Measurements from ENCODE around the gene BET1L.
"Not testable (repeated sequence)": the region's sequence is repeated elsewhere in the genome, so short reads cannot be mapped to it uniquely, and the experiment has no call there.

Gene BET1L

DNA sequence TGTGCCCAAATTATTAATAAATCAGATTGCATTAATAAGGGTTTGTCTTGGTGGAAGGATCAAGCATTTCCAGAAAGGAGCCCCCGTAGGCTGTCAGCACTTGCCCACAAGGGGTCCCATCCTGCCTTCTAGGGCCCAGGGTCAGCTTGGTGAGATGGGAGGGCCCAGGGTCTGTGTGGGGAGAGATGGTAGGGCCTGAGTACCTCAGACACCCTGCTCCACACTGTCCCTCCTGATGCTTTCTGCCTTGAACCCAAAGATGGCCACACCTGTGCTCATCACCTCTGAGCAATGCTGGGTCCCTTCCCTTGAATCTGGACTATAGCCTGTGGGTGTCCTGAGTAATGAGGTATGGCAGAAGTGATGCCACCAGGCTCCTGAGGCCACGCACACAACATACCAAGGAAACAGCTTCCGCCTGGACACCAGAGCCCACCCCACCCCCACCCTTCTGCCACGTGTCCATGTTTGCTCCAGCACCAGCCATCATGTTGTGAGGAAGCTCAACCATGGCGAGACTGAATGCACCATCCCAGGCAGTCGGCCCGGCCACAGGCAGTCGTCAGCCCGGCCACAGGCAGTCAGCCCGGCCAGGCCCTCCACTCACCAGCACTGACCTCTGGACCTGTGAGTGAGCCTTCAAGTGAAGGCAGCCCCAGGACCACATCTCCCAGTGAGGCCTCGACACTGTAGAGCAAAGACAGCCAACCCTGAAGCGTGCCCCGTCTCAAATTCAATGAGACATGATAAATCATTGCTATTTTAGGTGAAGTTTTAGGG, 6.8 kb downstream of the BET1L start:
- DNase-seq (ENCODE audit: low spot score), result no peak
- TF ChIP-seq, protein P1, sequence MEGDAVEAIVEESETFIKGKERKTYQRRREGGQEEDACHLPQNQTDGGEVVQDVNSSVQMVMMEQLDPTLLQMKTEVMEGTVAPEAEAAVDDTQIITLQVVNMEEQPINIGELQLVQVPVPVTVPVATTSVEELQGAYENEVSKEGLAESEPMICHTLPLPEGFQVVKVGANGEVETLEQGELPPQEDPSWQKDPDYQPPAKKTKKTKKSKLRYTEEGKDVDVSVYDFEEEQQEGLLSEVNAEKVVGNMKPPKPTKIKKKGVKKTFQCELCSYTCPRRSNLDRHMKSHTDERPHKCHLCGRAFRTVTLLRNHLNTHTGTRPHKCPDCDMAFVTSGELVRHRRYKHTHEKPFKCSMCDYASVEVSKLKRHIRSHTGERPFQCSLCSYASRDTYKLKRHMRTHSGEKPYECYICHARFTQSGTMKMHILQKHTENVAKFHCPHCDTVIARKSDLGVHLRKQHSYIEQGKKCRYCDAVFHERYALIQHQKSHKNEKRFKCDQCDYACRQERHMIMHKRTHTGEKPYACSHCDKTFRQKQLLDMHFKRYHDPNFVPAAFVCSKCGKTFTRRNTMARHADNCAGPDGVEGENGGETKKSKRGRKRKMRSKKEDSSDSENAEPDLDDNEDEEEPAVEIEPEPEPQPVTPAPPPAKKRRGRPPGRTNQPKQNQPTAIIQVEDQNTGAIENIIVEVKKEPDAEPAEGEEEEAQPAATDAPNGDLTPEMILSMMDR (IDR thresholded peaks at IDR 0.05; ENCODE audit: extremely low read depth, missing control alignments), result no peak

DNA sequence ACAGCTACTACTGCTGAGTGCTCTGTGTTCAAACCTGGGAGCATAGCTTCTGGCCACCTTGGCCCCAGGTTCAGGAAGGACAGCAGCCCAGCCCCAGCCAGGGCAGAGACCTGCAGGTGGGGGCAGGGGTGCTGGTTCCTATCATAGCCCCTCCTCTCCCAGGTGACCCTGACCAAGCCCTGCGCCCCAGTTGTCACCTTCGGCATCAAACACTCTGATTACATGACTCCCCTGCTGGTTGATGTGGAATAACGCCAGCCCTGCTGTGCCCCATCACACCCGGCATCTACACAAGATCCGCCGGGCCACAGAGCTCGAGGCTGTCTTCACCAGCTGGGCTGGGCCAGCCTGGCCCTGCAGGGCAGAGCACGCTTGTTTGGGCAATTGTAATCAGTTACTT, 7.4 kb downstream of the BET1L start:
- DNase-seq (ENCODE audit: low spot score), result no peak
- TF ChIP-seq, protein P1 (IDR thresholded peaks at IDR 0.05; ENCODE audit: extremely low read depth, missing control alignments), result no peak

DNA sequence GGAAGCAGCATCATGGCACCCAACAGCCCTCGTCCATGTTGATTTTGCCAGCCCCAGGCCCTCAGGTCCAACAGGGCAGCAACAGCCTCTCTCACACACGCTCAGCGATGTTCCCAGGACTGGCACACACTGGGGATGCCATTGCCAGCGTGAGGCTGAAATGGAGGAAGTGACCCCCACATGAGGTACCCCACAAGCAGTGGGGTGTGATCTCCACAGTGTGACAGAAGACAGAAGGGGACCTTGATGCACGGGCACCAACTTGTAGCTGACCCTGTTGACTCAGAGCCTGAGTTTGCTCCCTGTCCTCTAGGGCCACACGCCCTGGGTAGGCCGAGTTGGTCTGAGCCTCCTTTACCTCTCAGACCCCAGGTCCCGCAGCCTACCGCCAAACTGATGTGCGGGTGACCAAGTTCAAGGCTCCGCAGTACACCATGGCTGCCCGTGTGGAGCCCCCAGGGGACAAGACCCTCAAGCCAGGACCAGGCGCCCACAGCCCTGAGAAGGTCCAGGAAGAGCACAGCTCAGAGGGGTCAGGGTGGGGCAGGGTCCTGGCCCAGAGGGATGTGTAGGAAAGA, 8.1 kb downstream of the BET1L start:
- no peak for DNase-seq (ENCODE audit: low spot score)
- TF ChIP-seq, protein P1 (IDR thresholded peaks at IDR 0.05; ENCODE audit: extremely low read depth, missing control alignments), result no peak

DNA sequence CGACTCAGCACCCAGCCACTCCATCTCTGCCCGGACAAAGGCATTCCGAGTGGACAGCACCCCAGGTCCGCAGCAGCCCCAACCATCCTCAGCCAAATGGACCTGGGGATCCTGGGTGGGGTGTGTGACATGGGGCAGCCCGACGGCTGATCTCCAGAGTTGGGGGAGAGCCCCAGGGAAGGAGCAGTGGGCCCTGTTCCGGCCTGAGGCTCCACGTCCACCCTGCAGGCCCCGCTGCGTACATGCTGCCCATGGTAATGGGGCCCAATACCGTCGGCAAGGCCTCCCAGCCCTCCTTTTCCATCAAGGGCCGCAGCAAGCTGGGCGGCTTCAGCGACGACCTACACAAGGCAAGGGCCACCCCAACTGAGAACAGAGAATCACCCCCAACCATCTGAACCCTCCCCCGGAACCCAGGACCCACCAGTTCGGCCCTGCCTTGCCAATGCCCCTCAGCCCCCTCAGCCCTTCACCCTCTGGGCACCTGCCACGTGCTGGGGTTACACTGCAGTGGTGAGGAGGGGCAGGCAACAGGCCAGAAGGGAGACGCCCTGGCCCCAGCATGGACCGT, 8.9 kb downstream of the BET1L start:
- TF ChIP-seq, protein P1 (IDR thresholded peaks at IDR 0.05; ENCODE audit: extremely low read depth, missing control alignments), result no peak
- DNase-seq (ENCODE audit: low spot score), result no peak

DNA sequence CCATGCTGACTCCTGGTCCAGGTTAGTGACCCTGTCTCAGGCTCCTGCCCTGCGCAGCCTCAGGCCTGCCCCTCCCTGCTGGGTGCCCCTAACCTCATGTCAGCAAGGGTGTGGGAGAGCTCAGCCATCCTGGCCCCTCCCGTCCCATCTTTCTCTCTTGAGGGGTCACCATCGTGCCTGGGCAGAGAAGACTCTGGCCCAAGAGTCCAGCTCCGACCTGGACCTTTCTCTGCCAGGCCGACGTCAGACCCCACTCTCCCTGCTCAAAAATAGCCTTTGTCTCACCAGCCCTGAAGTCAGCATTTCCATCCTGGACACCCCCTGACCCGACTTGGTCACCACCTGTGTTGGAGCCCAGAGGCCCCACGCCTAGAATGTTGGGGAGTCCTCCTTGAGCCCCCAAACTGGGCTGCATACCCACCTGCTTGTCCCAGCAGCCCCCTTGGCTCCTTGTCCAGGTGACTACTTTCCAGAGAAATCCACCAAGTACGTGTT, 9.4 kb downstream of the BET1L start:
- TF ChIP-seq, protein P1 (IDR thresholded peaks at IDR 0.05; ENCODE audit: extremely low read depth, missing control alignments), result no peak
- no peak for DNase-seq (ENCODE audit: low spot score)

DNA sequence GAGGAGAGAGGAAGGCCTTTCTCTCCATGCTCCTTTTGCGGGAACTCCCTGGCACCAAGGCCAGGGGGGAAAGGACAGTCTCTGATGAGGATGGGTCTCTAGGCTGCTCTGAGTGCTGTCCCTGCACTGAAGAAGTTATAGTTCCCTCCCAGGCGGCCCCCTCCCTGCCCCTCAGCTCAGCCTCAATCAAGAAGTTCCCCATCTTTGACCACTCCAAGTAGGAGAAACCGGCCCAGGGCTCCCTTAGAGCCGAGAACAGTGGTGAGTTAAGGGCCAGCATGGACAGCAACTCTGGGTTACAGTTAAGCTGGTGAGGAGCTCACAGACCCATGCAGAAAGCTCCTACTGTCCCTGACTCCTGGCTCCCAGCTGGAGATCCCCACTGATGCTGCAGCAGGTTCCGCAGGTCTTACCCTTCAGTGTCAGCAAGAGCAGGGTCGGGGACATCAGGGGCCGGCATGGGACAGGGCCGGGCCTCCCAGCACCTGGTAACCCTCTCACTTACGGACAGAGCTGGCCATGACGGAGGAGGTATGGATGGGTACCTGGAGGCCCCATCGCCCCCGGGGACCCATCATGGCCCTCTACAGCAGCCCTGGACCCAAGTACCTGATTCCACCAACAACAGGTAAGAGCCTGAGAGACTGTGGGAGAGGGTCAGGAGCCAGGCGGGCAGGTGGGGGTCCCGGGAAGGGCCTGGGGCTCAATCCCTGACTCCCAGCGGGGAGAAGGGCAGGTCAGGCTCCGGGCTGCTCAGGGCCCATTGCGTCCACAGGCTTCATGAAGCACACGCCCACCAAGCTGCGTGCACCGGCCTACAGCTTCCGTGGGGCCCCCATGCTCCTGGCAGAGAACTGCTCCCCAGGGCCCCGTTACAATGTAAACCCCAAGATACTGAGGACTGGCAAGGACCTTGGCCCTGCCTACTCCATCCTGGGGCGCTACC, 10.1 kb downstream of the BET1L start:
- TF ChIP-seq, protein P1 (IDR thresholded peaks at IDR 0.05; ENCODE audit: extremely low read depth, missing control alignments), result no peak
- DNase-seq (ENCODE audit: low spot score), result no peak

DNA sequence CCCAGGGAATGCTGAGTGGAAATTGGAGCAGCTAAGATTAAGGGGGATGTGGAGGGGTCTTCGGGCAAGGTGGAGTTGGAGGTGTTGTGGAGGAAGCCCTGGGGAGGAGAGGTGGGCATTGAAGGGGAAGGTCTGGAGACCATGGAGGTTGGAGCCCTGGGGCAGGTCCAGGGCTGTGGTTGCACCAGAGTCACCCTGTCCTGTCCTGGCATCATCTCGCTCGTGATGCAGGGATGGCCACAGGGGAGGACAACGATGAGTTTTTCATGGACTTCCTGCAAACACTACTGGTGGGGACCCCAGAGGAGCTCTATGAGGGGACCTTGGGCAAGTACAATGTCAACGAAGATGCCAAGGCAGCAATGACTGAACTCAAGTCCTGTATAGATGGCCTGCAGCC, 13.7 kb downstream of the BET1L start:
- not testable (repeated sequence) for DNase-seq (ENCODE audit: low spot score)

DNA sequence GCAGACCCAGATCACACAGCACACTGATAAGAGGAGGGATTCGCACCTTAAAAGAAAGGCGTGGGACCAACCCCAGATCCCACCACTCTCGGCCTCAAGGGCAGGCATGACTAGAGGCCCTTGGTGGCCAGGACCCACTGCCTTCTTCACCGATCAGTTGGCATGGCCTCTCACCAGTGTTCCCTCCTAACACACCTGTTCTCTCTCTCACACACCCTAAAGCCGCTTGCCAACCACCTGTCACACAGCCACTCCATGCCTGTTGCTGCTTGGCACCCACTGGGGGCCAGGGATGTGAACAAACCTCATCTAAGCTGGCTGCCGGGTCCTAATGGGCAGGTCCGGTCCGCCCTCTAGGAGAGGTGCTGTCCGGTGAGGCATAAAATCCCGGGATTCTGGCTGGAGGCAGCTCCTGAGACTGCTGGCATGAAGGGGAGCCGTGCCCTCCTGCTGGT, 14.5 kb downstream of the BET1L start, which contains the start of gene SCGB1C1:
SCGB1C1 (plus strand) TSS at position 405 of the 455 bp plus-strand sequence; CDS start at position 427, 22 bp downstream.
- not testable (repeated sequence) for DNase-seq (ENCODE audit: low spot score)

DNA sequence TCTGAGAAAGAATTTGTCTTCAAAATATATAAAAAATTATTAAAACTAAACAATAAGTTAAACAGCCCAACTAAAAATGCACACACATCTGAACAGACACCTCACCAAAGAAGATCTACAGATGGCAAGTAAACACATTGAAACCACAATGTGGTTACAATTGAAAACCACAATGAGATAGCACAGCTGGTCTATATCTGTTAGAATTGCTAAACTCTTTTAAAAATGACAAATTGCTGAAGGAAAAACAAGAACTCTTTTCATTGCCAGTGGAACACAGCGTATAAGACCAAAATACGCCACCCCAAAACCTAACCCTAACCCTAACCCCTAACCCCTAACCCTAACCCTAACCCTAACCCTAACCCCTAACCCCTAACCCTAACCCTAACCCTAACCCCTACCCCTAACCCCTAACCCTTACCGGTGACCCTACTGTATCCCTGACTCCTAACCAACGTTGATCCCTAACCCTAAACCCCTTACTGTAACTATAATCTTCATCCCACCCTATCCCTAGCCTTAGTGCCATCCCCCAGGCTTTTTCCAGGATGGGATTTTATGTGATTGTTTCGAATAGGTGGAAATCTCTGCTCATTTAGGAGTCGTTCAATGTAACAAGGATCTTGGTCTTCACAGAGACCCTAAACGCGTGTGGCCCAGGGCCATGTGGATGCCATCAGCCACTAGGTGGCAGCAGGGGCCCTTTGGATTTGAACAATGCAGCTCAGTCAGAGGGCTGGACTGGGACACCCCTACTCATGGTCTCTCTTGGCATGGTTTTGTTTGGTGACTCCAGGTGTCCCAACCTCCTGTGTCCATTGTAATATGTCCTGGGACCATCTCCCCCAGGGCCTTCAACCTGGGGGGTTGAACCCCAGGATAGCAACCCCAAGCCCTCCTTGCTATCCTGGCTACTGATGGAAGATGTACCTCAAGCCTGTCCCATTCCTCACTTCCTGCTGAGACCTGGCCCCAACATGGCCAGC, 15.4 kb downstream of the BET1L start:
- DNase-seq (ENCODE audit: low spot score), result not testable (repeated sequence)

DNA sequence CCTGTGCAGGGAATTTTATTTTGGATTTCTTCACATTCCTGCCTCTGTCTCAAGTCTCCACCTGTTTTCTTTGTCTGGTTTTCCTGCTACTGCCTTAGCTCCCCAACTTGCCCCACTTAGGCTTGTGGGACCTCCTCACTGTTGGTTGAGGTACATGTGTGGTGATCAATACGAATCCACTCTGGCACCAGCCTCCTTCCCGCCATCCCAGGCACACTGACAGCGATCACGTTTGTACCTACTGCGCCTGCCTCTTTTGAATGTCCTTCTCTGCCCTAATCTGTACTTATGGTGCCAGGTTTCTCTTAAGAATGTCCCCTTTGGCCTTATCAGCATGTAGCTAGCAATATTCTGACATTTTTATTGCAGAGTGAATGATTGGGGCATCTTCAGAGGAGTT, 16.7 kb downstream of the BET1L start:
- not testable (repeated sequence) for DNase-seq (ENCODE audit: low spot score)
